Measurements from ENCODE around the gene LTC4S. TPM values are rescaled to one million over a fixed set of nuclear protein-coding genes. Genes with fewer than 3 reads are reported as not detected.

LTC4S gene
- total RNA-seq = 1.5 TPM

GRCh38 chr5:179793468-179794139 is at the start of gene LTC4S:
Gene LTC4S (plus strand): TSS chr5:179793986. CDS start chr5:179794081, 95 bp downstream.

GRCh38 chr5:179806250-179807048 is 12.7 kb downstream of the LTC4S start, which contains the start of gene MGAT4B:
Gene MGAT4B (minus strand): TSS chr5:179806866. CDS start chr5:179806583, 283 bp downstream.

GRCh38 chr5:179820483-179821297 is 26.9 kb downstream of the LTC4S start, which contains the start of gene SQSTM1:
Gene SQSTM1 (plus strand): TSS chr5:179820905. CDS start chr5:179820937, 32 bp downstream.

Small RNA genes lying within 50 kb of the gene (small RNA-seq; reads per million reads assigned to genes)
- not detected for gene MIR1229 (ENCODE audit: low replicate concordance)

Other genes with a start within 250 kb of the LTC4S start
- gene RUFY1, start 243.4 kb upstream of the LTC4S start, total RNA-seq = 42.9 TPM
- gene HNRNPH1, start 170.3 kb upstream of the LTC4S start, total RNA-seq = 1,422 TPM
- 0.58 TPM for gene CBY3, start 113.0 kb upstream of the LTC4S start, total RNA-seq
- gene CANX, start 95.0 kb upstream of the LTC4S start, total RNA-seq = 650 TPM
- gene MAML1, start 61.2 kb upstream of the LTC4S start, total RNA-seq = 30.2 TPM
- gene MGAT4B, start 12.9 kb downstream of the LTC4S start, total RNA-seq = 119 TPM
- 645 TPM for gene SQSTM1, start 26.9 kb downstream of the LTC4S start, total RNA-seq
- 35.3 TPM for gene MRNIP, start 64.8 kb downstream of the LTC4S start, total RNA-seq
- 100 TPM for gene TBC1D9B, start 113.9 kb downstream of the LTC4S start, total RNA-seq

Measured in metanephros (tissue), 2 donors.